Prostate gland (tissue), 2 donors: ENCODE results near the gene SPATA21.

ENCODE experiments used
- POLR2A ChIP-seq: fragments of 450-650 bp; IDR thresholded peaks from one replicate; pipeline ENCODE4 v1.6.1; 2016; ENCODE audit warnings: antibody characterized with exemption, mild to moderate bottlenecking
- POLR2AphosphoS5 ChIP-seq: sonication (generic); formaldehyde crosslinking; IDR thresholded peaks from one replicate; pipeline ENCODE4 v1.6.1; 2017; ENCODE audit warnings: antibody characterized with exemption
- TF ChIP-seq, protein P1 (sequence below), 4 experiments: fragments of 200-600 bp in 2 of 4; fragments of 450-650 bp in 2 of 4; sonication (generic) in 2 of 4; IDR thresholded peaks; 1 replicate in 3 of 4; 2 replicates in 1 of 4; pipeline ENCODE4 v1.5.1; 2016 to 2019; ENCODE audit warnings: antibody characterized with exemption in 4 of 4, mild to moderate bottlenecking in 2 of 4, moderate library complexity in 2 of 4

DNA sequence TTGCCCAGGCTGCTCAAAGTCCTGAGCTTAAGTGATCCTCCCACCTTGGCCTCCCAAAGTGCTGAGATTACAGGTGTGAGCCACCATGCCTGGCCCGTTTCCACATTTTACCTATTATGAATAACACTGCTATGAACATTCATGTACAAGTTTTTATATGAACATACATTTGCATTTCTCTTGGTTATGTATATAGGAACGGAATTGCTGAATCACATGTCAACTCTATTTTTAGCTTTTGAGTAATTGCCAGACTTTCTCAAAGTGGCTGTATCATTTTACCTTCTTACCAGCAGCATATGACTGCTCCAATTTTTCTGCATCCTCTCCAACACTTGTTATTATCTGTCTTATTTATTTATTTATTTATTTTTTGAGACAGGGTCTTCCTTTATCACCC is 2.7 kb downstream of the SPATA21 start:
- TF ChIP-seq, protein P1, sequence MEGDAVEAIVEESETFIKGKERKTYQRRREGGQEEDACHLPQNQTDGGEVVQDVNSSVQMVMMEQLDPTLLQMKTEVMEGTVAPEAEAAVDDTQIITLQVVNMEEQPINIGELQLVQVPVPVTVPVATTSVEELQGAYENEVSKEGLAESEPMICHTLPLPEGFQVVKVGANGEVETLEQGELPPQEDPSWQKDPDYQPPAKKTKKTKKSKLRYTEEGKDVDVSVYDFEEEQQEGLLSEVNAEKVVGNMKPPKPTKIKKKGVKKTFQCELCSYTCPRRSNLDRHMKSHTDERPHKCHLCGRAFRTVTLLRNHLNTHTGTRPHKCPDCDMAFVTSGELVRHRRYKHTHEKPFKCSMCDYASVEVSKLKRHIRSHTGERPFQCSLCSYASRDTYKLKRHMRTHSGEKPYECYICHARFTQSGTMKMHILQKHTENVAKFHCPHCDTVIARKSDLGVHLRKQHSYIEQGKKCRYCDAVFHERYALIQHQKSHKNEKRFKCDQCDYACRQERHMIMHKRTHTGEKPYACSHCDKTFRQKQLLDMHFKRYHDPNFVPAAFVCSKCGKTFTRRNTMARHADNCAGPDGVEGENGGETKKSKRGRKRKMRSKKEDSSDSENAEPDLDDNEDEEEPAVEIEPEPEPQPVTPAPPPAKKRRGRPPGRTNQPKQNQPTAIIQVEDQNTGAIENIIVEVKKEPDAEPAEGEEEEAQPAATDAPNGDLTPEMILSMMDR (IDR thresholded peaks at IDR 0.05): no peak
- TF ChIP-seq POLR2A (no peak), POLR2AphosphoS5 (no peak)
